Naive thymus-derived CD8-positive, alpha-beta T cell (primary cell): ENCODE measurements around the gene DNM2. TPM values are rescaled to one million over a fixed set of nuclear protein-coding genes. Genes with fewer than 3 reads are reported as not detected.

ENCODE experiments used
- ATAC-seq, 2 donors: fragments of 150-1000 bp; cut with Tn5 transposase in 1 of 2; sonication (Bioruptor Pico), chemical (Tn5 transposase) in 1 of 2; 1 replicate in 1 of 2; 2 replicates in 1 of 2; pipeline ENCODE4 v1.10.0; 2021; ENCODE audit warnings: mild to moderate bottlenecking in 2 of 2, moderate library complexity in 2 of 2
- POLR2A ChIA-PET: fragments of 350-600 bp; sonication (Branson Sonifier 250); formaldehyde crosslinking; loops from one replicate; lab custom pipeline; 2021; ENCODE audit warnings: antibody characterized with exemption; lab: Charles Lee
- DNase-seq, 10 donors: peaks; one replicate each; pipeline versions ENCODE4 v3.0.0 to v3.0.0-alpha.2; 2020 to 2022
- H3K27ac Mint-ChIP-seq, 10 donors: one replicate each; pipeline ENCODE4 v1.8.0; 2020 to 2022; ENCODE audit warnings: mild to moderate bottlenecking in 10 of 10, mixed read lengths in 10 of 10, moderate library complexity in 4 of 10, inconsistent platforms in 1 of 10
- H3K27me3 Mint-ChIP-seq, 5 donors: one replicate each; pipeline ENCODE4 v1.8.0; 2021 to 2022; ENCODE audit warnings: mixed read lengths in 5 of 5
- H3K36me3 Mint-ChIP-seq, 3 donors: one replicate each; pipeline ENCODE4 v1.8.0; 2020 to 2022; ENCODE audit warnings: mixed read lengths in 3 of 3, mild to moderate bottlenecking in 2 of 3, inconsistent platforms in 1 of 3
- H3K4me1 Mint-ChIP-seq, 4 donors: one replicate each; pipeline ENCODE4 v1.8.0; 2021 to 2022; ENCODE audit warnings: mixed read lengths in 4 of 4
- H3K4me3 Mint-ChIP-seq, 10 donors: one replicate each; pipeline ENCODE4 v1.8.0; 2020 to 2022; ENCODE audit warnings: mild to moderate bottlenecking in 10 of 10, mixed read lengths in 10 of 10, moderate library complexity in 6 of 10, inconsistent platforms in 1 of 10
- H3K9me3 Mint-ChIP-seq, 9 donors: one replicate each; pipeline ENCODE4 v1.8.0; 2020 to 2022; ENCODE audit warnings: mixed read lengths in 9 of 9, mild to moderate bottlenecking in 3 of 9, inconsistent platforms in 1 of 9, moderate library complexity in 1 of 9
- polyA plus RNA-seq, 3 donors: library from polyadenylated mRNA; unstranded; fragments of 300-500 nt; fragmentation: Illumina TruSeq; gene quantifications; one replicate each; pipeline ENCODE4 v1.2.3, GENCODE V29; 2021
- total RNA-seq, 8 experiments: library from RNA in 2 of 8; stranded (reverse) in 2 of 8; gene quantifications; one replicate each; pipeline ENCODE4 v1.2.3 and lab custom pipeline; 2021 to 2026

DNM2 gene
- total and polyA plus RNA-seq, 5 experiments from 2014 or later: 45.0 to 270 (median 91.4) TPM

DNA sequence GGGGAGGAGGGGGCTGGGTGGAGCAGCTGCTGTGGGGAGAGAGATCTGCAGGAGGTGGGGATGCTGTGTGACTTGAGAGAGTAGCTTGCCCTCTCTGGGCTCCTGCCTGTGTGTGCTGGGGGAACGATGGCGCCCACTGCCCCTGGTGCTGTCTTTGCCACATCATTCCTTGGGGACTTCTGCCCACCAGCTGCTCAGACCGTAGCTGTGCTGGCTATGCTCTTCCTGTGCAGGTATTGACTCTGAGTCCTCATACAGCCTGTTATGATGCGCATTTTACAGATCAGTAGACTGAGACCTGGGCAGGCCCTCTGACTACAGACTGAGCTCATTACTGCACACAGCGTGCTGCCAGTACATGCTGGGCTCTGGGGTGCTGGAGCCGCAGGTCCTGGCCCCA lies 51.1 kb downstream of the DNM2 start:
- peaks cover 9 to 46% (median 36%) of the 10 kb centered on the region in 4 donors for H3K4me1 Mint-ChIP-seq
- POLR2A ChIA-PET: interaction anchor here (0.9 to 2.3 kb wide), 2 partner anchors 9 to 51 kb away, joined by 3 to 9 read pairs; partner anchors contain the start of gene DNM2
- peak overlapping the region in 1 of 10 donors; percentile 6 for H3K4me3 Mint-ChIP-seq
- H3K36me3 Mint-ChIP-seq: peaks cover 0 to 23% (median 4%) of the 10 kb centered on the region in 3 donors
- H3K27ac Mint-ChIP-seq: peak overlapping the region in 8 of 10 donors; percentile 28 to 82 (median 50)
- H3K9me3 Mint-ChIP-seq: no peaks in the 10 kb centered on the region
- H3K27me3 Mint-ChIP-seq: no peaks in the 10 kb centered on the region
- ATAC-seq (no peak), DNase-seq (no peak)

DNA sequence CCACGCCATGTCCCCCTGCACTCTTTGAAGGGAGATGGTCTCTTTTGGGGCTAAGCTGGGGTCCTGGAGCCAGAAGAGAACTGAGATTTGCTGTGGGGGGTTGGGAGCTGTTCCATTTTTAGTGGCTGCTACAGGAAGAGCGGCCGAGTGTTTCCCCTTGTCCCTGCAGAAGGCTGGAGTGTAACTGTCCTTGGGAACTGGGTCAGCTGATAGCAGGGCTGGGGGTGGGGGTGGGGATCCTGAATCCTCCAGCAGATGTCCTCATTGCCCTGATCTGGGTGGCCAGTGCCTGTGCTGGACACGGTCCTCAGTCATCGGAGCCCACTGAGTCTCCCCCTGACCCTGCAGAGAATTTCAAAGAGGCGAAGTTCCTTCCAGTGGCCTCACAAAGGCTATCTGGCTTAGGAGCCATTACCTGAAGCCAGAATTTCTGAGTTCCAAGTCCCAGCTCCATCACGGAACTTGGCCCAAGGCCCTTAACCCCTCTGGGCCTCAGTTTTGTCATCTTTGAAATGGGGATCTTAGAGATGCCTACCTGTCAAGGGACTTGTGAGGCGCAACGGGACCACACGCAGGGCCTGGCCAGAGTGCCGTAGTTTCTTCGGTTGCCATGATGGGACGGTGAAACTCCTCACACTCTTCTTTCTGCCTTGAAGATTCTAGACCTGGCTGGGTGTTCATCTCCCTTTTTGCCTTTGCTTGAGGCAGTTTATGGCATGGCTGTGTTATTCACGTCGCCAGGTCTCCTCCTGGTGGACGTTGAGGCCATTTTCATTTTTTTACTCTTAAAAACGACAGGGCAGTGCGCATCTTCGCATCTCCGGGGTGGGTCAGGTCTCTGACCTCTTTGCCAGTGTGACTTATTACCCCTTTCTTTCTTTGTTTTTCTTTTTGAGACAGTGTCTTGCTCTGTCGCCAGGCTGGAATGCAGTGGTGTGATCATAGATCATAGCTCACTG lies 51.9 kb downstream of the DNM2 start:
- DNase-seq: peak in 4 of 10 donors; percentile 12 to 36 (median 31)
- no peaks in the 10 kb centered on the region for H3K9me3 Mint-ChIP-seq
- peak; percentile 35 to 67 for ATAC-seq
- POLR2A ChIA-PET: interaction anchor here (0.6 to 2.3 kb wide), 3 partner anchors 9 to 189 kb away, joined by 3 to 9 read pairs (median 7); partner anchors contain the start of gene DNM2
- peak overlapping the region; percentile 31 to 85 (median 72) for H3K27ac Mint-ChIP-seq
- H3K4me3 Mint-ChIP-seq: no peak overlapping the region
- peaks cover 7 to 40% (median 29%) of the 10 kb centered on the region in 4 donors for H3K4me1 Mint-ChIP-seq
- no peaks in the 10 kb centered on the region for H3K27me3 Mint-ChIP-seq
- H3K36me3 Mint-ChIP-seq: peaks cover 0 to 32% (median 5%) of the 10 kb centered on the region in 3 donors

DNA sequence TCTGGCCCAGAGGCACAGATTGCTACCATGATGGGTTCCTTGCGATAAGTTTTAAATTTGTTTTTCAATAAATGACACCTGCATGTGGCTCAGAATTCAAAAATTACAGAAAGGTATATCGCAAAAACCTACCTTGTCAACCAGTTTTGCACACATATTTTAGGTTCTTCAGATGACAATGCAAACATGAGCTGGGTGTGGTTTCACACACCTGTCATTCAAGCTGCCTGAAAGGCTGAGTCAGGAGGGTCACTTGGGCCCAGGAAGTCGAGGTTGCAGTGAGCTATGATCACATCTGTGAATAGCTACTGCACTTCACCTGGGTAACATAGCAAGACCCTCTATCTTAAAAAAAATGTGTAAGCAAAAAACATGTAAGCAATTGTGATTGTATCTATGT lies 56.1 kb downstream of the DNM2 start:
- no peaks in the 10 kb centered on the region for H3K9me3 Mint-ChIP-seq
- POLR2A ChIA-PET: interaction anchor here (0.7 to 2.0 kb wide), 3 partner anchors 14 to 107 kb away, joined by 4 to 6 read pairs (median 4); partner anchors contain the start of gene DNM2
- no peak for ATAC-seq
- peaks cover 4 to 57% (median 7%) of the 10 kb centered on the region in 3 donors for H3K36me3 Mint-ChIP-seq
- no peaks in the 10 kb centered on the region for H3K27me3 Mint-ChIP-seq
- H3K4me1 Mint-ChIP-seq: peaks cover 6 to 41% (median 16%) of the 10 kb centered on the region in 4 donors
- H3K4me3 Mint-ChIP-seq: no peak overlapping the region
- DNase-seq: no peak
- H3K27ac Mint-ChIP-seq: no peak overlapping the region

DNA sequence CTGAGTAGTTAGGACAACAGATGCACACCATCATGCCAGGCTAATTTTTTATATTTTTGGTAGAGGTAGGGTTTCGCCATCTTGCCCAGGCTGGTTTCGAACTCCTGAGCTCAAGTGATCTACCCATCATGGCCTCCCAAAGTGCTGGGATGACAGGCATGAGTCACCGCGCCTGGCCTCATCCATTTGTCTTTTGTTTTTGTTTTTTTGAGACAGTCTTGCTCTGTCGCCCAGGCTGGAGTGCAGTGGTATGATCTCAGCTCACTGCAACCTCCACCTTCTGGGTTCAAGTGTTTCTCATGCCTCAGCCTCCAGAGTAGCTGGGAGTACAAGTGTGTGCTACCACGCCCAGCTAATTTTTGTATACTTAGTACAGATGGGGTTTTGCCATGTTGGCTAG lies 57.0 kb downstream of the DNM2 start:
- ATAC-seq (no peak), DNase-seq (no peak)
- POLR2A ChIA-PET: interaction anchor here (0.7 to 2.0 kb wide), 2 partner anchors 57 to 591 kb away, joined by 4 to 5 read pairs; partner anchors contain the start of gene DNM2
- Mint-ChIP-seq H3K27me3 (no peaks in the 10 kb centered on the region), H3K36me3 (peaks cover 4 to 66% (median 8%) of the 10 kb centered on the region in 3 donors), H3K27ac (peak overlapping the region in 2 of 10 donors; percentile 37 to 42), H3K4me1 (peaks cover 6 to 36% (median 9%) of the 10 kb centered on the region in 4 donors), H3K9me3 (no peaks in the 10 kb centered on the region), H3K4me3 (no peak overlapping the region)

DNA sequence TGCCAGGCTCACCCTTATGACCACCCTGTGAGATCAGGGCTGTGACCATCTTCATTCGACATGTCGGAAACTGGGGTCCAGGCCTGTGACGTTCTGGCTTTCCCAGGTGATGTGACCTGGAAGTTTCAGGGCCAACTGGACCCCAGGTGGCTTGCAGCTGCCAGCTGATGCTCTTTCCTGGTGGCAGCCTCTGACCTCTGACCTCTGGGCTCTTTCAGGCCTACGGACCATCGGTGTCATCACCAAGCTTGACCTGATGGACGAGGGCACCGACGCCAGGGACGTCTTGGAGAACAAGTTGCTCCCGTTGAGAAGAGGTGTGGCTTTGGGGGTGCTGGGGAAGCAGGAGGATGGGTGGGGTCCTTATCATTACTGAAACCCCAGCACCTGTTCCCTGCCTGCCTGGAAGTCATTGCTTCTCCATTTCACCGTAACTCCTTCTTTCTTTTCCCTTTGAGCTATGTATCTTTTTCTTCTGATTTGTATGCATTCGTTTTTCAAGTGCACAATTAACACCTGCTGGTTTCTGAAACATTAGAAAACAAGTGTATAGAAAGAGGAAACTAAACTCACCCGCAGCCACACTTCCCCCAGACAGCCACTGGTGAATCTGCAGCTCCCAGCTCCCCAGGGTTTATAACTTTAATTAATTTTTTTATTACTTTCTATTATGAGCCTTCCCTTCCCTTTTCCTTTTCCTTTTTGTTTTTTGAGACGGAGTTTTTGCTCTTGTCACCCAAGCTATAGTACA lies 59.2 kb downstream of the DNM2 start:
- Mint-ChIP-seq H3K36me3 (peaks cover 4 to 87% (median 13%) of the 10 kb centered on the region in 3 donors), H3K27ac (peak overlapping the region in 7 of 10 donors; percentile 33 to 84 (median 69)), H3K9me3 (no peaks in the 10 kb centered on the region), H3K4me3 (peak overlapping the region in 1 of 10 donors; percentile 52), H3K4me1 (peaks cover 0 to 47% (median 3%) of the 10 kb centered on the region in 4 donors), H3K27me3 (no peaks in the 10 kb centered on the region)
- DNase-seq (no peak), ATAC-seq (no peak)
- POLR2A ChIA-PET: interaction anchor here (1.4 kb wide), 1 partner anchor 60 kb away, joined by 3 read pairs; the partner anchor contains the start of gene DNM2

DNA sequence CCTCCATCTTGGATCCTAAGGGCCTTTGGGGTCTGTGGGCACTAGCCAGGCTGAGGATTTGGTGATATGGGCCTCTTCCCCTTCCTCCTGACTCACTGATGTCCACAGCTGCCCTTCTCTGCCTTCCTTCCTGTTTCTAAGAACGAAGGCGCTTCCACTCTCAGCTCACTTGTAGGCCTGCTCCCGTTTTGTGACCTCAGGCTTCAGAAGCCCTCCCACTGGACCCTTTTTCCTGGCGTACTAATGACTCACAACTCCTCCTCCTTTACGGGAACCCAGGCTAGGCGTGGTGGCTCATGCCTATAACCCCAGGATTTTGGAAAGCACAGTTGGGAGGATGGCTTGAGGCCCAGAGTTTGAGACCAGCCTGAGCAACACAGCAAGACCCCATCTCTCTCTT lies 62.5 kb downstream of the DNM2 start:
- Mint-ChIP-seq H3K27ac (peak overlapping the region in 2 of 10 donors; percentile 38 to 73), H3K27me3 (no peaks in the 10 kb centered on the region), H3K9me3 (no peaks in the 10 kb centered on the region), H3K4me3 (no peak overlapping the region), H3K36me3 (peaks cover 8 to 86% (median 12%) of the 10 kb centered on the region in 3 donors), H3K4me1 (peaks cover 0 to 49% (median 4%) of the 10 kb centered on the region in 4 donors)
- DNase-seq (no peak), ATAC-seq (no peak)
- POLR2A ChIA-PET: interaction anchor here (0.6 to 1.2 kb wide), 2 partner anchors 9 to 108 kb away, joined by 3 read pairs; no protein-coding TSS in a partner anchor

DNA sequence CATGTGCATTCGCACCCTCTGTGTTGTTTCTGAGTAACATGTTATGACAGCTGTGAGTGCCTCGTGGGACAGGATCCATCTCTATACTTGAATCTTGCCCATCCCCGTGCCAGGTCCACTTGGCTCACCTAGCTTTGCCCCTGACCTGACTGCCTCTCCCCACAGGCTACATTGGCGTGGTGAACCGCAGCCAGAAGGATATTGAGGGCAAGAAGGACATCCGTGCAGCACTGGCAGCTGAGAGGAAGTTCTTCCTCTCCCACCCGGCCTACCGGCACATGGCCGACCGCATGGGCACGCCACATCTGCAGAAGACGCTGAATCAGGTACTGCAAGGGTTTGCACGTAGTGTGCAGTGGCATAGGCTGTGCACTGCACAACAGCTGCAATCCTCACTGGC lies 64.9 kb downstream of the DNM2 start:
- H3K9me3 Mint-ChIP-seq: no peaks in the 10 kb centered on the region
- H3K27me3 Mint-ChIP-seq: no peaks in the 10 kb centered on the region
- DNase-seq (no peak), ATAC-seq (no peak)
- H3K4me3 Mint-ChIP-seq: no peak overlapping the region
- peaks cover 4 to 90% (median 18%) of the 10 kb centered on the region in 3 donors for H3K36me3 Mint-ChIP-seq
- H3K27ac Mint-ChIP-seq: peak overlapping the region in 2 of 10 donors; percentile 48 to 50
- POLR2A ChIA-PET: no interaction called here
- H3K4me1 Mint-ChIP-seq: peaks cover 0 to 36% (median 4%) of the 10 kb centered on the region in 4 donors

DNA sequence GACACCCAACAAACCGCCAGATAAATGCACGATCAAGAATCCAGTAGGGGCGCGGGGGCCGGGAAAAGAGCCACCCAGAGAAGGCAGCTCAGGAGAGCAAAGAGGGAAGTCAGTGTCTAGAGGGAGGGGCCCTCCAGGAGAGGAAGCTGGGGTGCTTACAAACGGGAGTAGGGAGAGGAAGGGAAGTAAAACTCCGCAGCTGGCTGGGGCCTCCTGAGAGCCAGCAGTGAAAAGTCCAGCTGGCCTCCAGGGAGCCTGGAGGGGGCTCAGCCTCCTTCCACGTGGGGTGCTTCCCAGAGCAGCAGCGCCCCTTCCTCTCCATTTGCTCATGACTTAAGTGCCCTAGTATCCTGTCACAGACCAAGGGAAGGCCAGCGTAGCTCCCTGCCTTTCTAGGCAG lies 66.4 kb downstream of the DNM2 start:
- Mint-ChIP-seq H3K4me1 (peaks cover 0 to 36% (median 4%) of the 10 kb centered on the region in 4 donors), H3K4me3 (no peak overlapping the region), H3K27me3 (no peaks in the 10 kb centered on the region), H3K27ac (peak overlapping the region in 3 of 10 donors; percentile 44 to 84 (median 66)), H3K9me3 (no peaks in the 10 kb centered on the region), H3K36me3 (peaks cover 4 to 92% (median 23%) of the 10 kb centered on the region in 3 donors)
- ATAC-seq (no peak), DNase-seq (no peak)
- POLR2A ChIA-PET: interaction anchor here (0.6 kb wide), 1 partner anchor 67 kb away, joined by 3 read pairs; no protein-coding TSS in a partner anchor

DNA sequence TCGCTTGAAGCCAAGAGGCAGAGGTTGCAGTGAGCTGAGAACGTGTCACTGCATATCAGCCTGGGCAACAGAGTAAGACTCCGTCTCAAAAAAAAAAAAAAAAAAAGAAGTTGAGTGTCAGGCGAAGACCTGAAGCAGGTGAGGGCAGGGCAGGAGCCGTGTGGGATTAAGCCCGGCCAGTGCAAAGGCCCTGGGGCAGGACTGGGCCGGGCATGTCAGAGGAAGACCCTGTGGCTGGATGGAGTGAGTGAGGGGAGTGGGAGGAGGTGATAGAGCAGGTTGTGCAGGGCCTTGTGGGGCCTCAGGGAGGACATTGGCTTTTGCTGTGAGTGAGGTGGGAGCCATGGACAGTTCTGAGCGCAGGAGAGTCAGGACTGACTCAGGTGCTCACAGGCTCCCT lies 70.3 kb downstream of the DNM2 start:
- POLR2A ChIA-PET: interaction anchor here (0.6 to 1.6 kb wide), 3 partner anchors 58 to 92 kb away, joined by 3 to 4 read pairs (median 4); partner anchors contain the start of gene QTRT1
- Mint-ChIP-seq H3K36me3 (peaks cover 0 to 84% (median 18%) of the 10 kb centered on the region in 3 donors), H3K27me3 (no peaks in the 10 kb centered on the region), H3K27ac (peak overlapping the region in 2 of 10 donors; percentile 34 to 69), H3K9me3 (no peaks in the 10 kb centered on the region), H3K4me1 (peaks cover 0 to 12% (median 3%) of the 10 kb centered on the region in 4 donors), H3K4me3 (no peak overlapping the region)
- ATAC-seq: no peak
- no peak for DNase-seq

DNA sequence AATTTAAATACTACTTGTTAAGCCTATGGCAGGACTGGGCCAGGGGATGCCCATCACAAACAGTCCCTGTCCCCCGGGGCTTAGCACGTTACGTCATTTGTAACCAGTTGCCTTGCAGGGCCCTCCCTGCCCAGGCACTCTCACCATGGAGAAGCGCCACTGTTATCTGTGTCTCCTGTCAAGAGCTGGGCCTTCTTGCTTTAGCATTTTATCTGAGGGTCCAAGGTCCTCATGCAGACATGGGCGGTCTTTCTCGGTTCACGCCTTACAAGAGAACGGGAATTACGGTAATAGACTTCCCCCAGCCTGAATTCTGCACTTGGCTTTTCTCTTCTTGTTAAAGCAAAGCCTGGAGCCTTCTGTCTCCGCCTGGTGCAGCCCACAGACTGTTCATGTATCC lies 72.0 kb downstream of the DNM2 start:
- H3K9me3 Mint-ChIP-seq: no peaks in the 10 kb centered on the region
- peaks cover 0 to 4% (median 1%) of the 10 kb centered on the region in 4 donors for H3K4me1 Mint-ChIP-seq
- no peak overlapping the region for H3K4me3 Mint-ChIP-seq
- ATAC-seq (no peak), DNase-seq (no peak)
- H3K27ac Mint-ChIP-seq: no peak overlapping the region
- no peaks in the 10 kb centered on the region for H3K27me3 Mint-ChIP-seq
- peaks cover 0 to 86% (median 13%) of the 10 kb centered on the region in 3 donors for H3K36me3 Mint-ChIP-seq
- POLR2A ChIA-PET: interaction anchor here (0.6 kb wide), 1 partner anchor 471 kb away, joined by 3 read pairs; no protein-coding TSS in a partner anchor

DNA sequence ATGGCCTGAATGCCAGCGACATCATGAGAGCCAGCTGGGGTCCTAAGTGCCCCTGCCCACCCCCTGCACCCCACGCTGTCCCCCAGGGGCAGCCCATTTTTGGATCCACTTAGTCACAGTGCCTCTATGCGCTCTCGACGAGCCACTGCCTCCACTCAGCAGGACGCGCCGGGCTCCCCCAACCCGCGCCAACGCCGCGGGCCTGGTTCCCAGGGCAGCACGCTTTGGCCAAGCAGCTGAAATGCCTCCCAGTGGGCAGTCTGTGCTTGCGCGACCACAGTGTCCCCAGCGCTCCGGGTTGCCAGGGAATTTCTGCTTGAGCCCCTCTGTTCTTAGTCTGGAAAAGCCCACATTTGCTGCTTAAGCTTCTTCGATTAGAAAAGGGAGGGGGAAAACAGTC lies 78.8 kb downstream of the DNM2 start:
- Mint-ChIP-seq H3K9me3 (no peaks in the 10 kb centered on the region), H3K4me1 (peaks cover 6 to 32% (median 23%) of the 10 kb centered on the region in 4 donors), H3K27me3 (no peaks in the 10 kb centered on the region), H3K36me3 (peaks cover 0 to 79% (median 2%) of the 10 kb centered on the region in 3 donors), H3K4me3 (peak overlapping the region in 6 of 10 donors; percentile 48 to 85 (median 76)), H3K27ac (peak overlapping the region in 9 of 10 donors; percentile 90 to 99 (median 96))
- ATAC-seq (no peak), DNase-seq (no peak)
- POLR2A ChIA-PET: interaction anchor here (1.2 to 1.3 kb wide), 4 partner anchors 39 to 80 kb away, joined by 3 to 6 read pairs (median 4); partner anchors contain the start of gene TMED1
